ENCODE results near the gene PYCR2.
"Not testable (repeated sequence)": the region's sequence is repeated elsewhere in the genome, so short reads cannot be mapped to it uniquely, and the experiment has no call there.

The PYCR2 gene

GRCh38 chr1:225941942-225942222 lies 17.8 kb upstream of the PYCR2 start:
- no peak for DNase-seq

GRCh38 chr1:225941187-225941941 lies 17.3 kb upstream of the PYCR2 start, which contains the start of gene LEFTY2:
Gene LEFTY2, minus strand, starts transcription at chr1:225941220. Its CDS starts 80 bp downstream, at chr1:225941140.
- DNase-seq, result no peak

- DNase-seq, result no peak
Observed at GRCh38 chr1:225940385-225941151, 16.5 kb upstream of the PYCR2 start.

- not testable (repeated sequence) for DNase-seq
Observed at GRCh38 chr1:225939939-225940310, 15.9 kb upstream of the PYCR2 start.

GRCh38 chr1:225939097-225939938 lies 15.3 kb upstream of the PYCR2 start:
- DNase-seq, result not testable (repeated sequence)

GRCh38 chr1:225937048-225937968 lies 13.3 kb upstream of the PYCR2 start:
- no peak for DNase-seq

GRCh38 chr1:225936523-225936922 lies 12.5 kb upstream of the PYCR2 start:
- DNase-seq, result no peak

GRCh38 chr1:225936086-225936485 lies 12.0 kb upstream of the PYCR2 start:
- DNase-seq, result not testable (repeated sequence)

GRCh38 chr1:225934711-225935110 lies 10.7 kb upstream of the PYCR2 start:
- DNase-seq, result no peak

GRCh38 chr1:225933072-225933471 lies 9.0 kb upstream of the PYCR2 start:
- DNase-seq, result no peak

GRCh38 chr1:225931270-225932136 lies 7.5 kb upstream of the PYCR2 start:
- no peak for DNase-seq

- no peak for DNase-seq
Observed at GRCh38 chr1:225930566-225930965, 6.5 kb upstream of the PYCR2 start.

GRCh38 chr1:225929462-225929861 lies 5.4 kb upstream of the PYCR2 start:
- not testable (repeated sequence) for DNase-seq

- no peak for DNase-seq
Observed at GRCh38 chr1:225928186-225929175, 4.4 kb upstream of the PYCR2 start.

GRCh38 chr1:225926551-225927113 lies 2.6 kb upstream of the PYCR2 start:
- DNase-seq, result no peak

- no peak for DNase-seq
Observed at GRCh38 chr1:225923381-225923691, 714 bp downstream of the PYCR2 start.

GRCh38 chr1:225921734-225922709 lies 2.0 kb downstream of the PYCR2 start:
- DNase-seq, result no peak

- DNase-seq, result peak; percentile 18
Observed at GRCh38 chr1:225919906-225920305, 4.1 kb downstream of the PYCR2 start.

- DNase-seq, result no peak
Observed at GRCh38 chr1:225918280-225918679, 5.8 kb downstream of the PYCR2 start.

Measured in NCI-H1092 (cell line).